K562 (cell line): Measurements from ENCODE around the gene SGSM2. TPM values are rescaled to one million over a fixed set of nuclear protein-coding genes. Genes with fewer than 3 reads are reported as not detected.

ENCODE experiments used
- CHD2 ChIP-seq: IDR thresholded peaks from 2 replicates; pipeline ENCODE4 v1.6.1; 2011; ENCODE audit warnings: low read depth, low read length
- CREM ChIP-seq: IDR thresholded peaks from 2 replicates; pipeline ENCODE4 v1.6.1; 2014; ENCODE audit warnings: antibody characterized with exemption, low read depth
- CXXC5 ChIP-seq: fragments of 250-450 bp; sonication (Bioruptor Pico); IDR thresholded peaks from 2 replicates; pipeline ENCODE4 v1.8.0; 2022; ENCODE audit warnings: inconsistent platforms, mild to moderate bottlenecking, moderate library complexity
- E2F3 ChIP-seq: fragments of 250-450 bp; sonication (Bioruptor Pico); IDR thresholded peaks from 2 replicates; pipeline ENCODE4 v1.4.0; 2020; ENCODE audit warnings: mild to moderate bottlenecking
- E2F6 ChIP-seq, 2 experiments: IDR thresholded peaks; 2 replicates each; pipeline ENCODE4 v1.6.1; 2011; ENCODE audit warnings: borderline replicate concordance in 1 of 2, control low read depth in 1 of 2, low read depth in 1 of 2, low read length in 1 of 2, mild to moderate bottlenecking in 1 of 2, mixed read lengths in 1 of 2, moderate library complexity in 1 of 2; ENCODE audit not compliant: insufficient read depth in 1 of 2, insufficient read length in 1 of 2, poor library complexity in 1 of 2, severe bottlenecking in 1 of 2; ENCODE audit errors: extremely low read depth in 1 of 2
- EP300 ChIP-seq: IDR thresholded peaks from 2 replicates; pipeline ENCODE4 v1.6.1; 2012; ENCODE audit warnings: low read length, improper control_type of control experiment
- ESRRA ChIP-seq: fragments of 450-650 bp; IDR thresholded peaks from 2 replicates; pipeline ENCODE4 v1.6.1; 2014; ENCODE audit warnings: low read depth, mild to moderate bottlenecking, moderate library complexity, borderline replicate concordance
- GATAD2B ChIP-seq: fragments of 450-650 bp; IDR thresholded peaks from 2 replicates; pipeline ENCODE4 v1.6.1; 2017; ENCODE audit warnings: mild to moderate bottlenecking, borderline replicate concordance
- GTF2E2 ChIP-seq: fragments of 200-800 bp; sonication (Bioruptor generic); IDR thresholded peaks from 2 replicates; pipeline ENCODE4 v1.6.1; 2016; ENCODE audit warnings: missing genetic modification characterization, missing compliant biosample characterization
- KLF1 ChIP-seq: fragments of 450-650 bp; IDR thresholded peaks from 2 replicates; pipeline ENCODE4 v1.6.1; 2016; ENCODE audit warnings: missing genetic modification characterization, missing compliant biosample characterization
- KLF13 ChIP-seq: fragments of 450-650 bp; IDR thresholded peaks from 2 replicates; pipeline ENCODE4 v1.6.1; 2016; ENCODE audit warnings: missing genetic modification characterization, low read depth, mild to moderate bottlenecking, missing compliant biosample characterization, moderate library complexity, borderline replicate concordance
- NRF1 ChIP-seq, 2 experiments: fragments of 450-650 bp; IDR thresholded peaks in 1 of 2; conservative IDR thresholded peaks in 1 of 2; 2 replicates each; pipeline ENCODE4 v1.6.1; 2014; ENCODE audit warnings: mild to moderate bottlenecking in 2 of 2
- PHF8 ChIP-seq: fragments of 200-600 bp; sonication (generic); IDR thresholded peaks from 2 replicates; pipeline ENCODE4 v1.6.1; 2012; ENCODE audit warnings: mixed run types, mild to moderate bottlenecking, inconsistent platforms, low read length, moderate library complexity, borderline replicate concordance
- RAD51 ChIP-seq: fragments of 450-650 bp; IDR thresholded peaks from 2 replicates; pipeline ENCODE4 v1.7.1; 2016; ENCODE audit warnings: low read depth, mild to moderate bottlenecking, borderline replicate concordance
- SAFB ChIP-seq: fragments of 200-400 bp; formaldehyde crosslinking; IDR thresholded peaks from 2 replicates; pipeline ENCODE4 v1.6.1; 2017; ENCODE audit warnings: low read depth, low read length, borderline replicate concordance
- SIN3A ChIP-seq, 2 experiments: fragments of 150-350 bp in 1 of 2; IDR thresholded peaks; 2 replicates each; pipeline ENCODE4 v1.6.1; 2011 to 2016; ENCODE audit warnings: borderline replicate concordance in 2 of 2, low read depth in 2 of 2, low read length in 2 of 2, mild to moderate bottlenecking in 2 of 2, moderate library complexity in 2 of 2; ENCODE audit not compliant: control insufficient read depth in 1 of 2
- SREBF1 ChIP-seq: fragments of 150-350 bp; IDR thresholded peaks from 2 replicates; pipeline ENCODE4 v1.6.1; 2014; ENCODE audit warnings: antibody characterized with exemption, low read depth, low read length, borderline replicate concordance
- ZFP30 ChIP-seq: fragments of 250-450 bp; sonication (Bioruptor Pico); IDR thresholded peaks from 2 replicates; pipeline ENCODE4 v1.8.0; 2022; ENCODE audit warnings: moderate library complexity, mild to moderate bottlenecking, inconsistent platforms, borderline replicate concordance
- ZNF740 ChIP-seq, 3 experiments: fragments of 200-800 bp in 1 of 3; sonication (Bioruptor generic) in 1 of 3; sonication (generic) in 1 of 3; formaldehyde crosslinking in 1 of 3; IDR thresholded peaks; 2 replicates each; pipeline versions ENCODE4 v1.6.1 to v1.8.0; 2016 to 2022; ENCODE audit warnings: mild to moderate bottlenecking in 2 of 3, missing compliant biosample characterization in 2 of 3, missing genetic modification characterization in 2 of 3, missing genetic modification reagents in 1 of 3
- ZNF766 ChIP-seq: fragments of 200-800 bp; sonication (Bioruptor generic); conservative IDR thresholded peaks from 2 replicates; pipeline ENCODE4 v1.6.1; 2016; ENCODE audit warnings: missing genetic modification characterization, missing compliant biosample characterization
- polyA plus RNA-seq, 8 experiments: library from polyadenylated mRNA; depleted of rRNA in 4 of 8; stranded (reverse) in 5 of 8; unstranded in 3 of 8; fragments of >200 nt; fragmentation: Nextera tagmentation in 2 of 8; fragmentation: Illumina TruSeq in 1 of 8; extraction: Ambion mirVana in 2 of 8; extraction: Trizol in 1 of 8; gene quantifications; 2 replicates each; pipeline versions ENCODE4 v1.2.1 to v1.2.3, GENCODE V29; 2011 to 2014; ENCODE audit warnings: inconsistent platforms in 1 of 8, missing spikeins in 1 of 8
- total RNA-seq, 7 experiments: library from RNA; depleted of rRNA in 6 of 7; stranded (reverse); fragments of >200 nt in 6 of 7; fragmentation: Illumina TruSeq in 2 of 7; extraction: Trizol in 2 of 7; gene quantifications; 2 replicates each; pipeline versions ENCODE4 v1.2.1 to v1.2.3, GENCODE V29; 2011 to 2021; ENCODE audit warnings: low replicate concordance in 1 of 7
- TF ChIP-seq, protein P1 (sequence below): sonication (generic); formaldehyde crosslinking; IDR thresholded peaks from 2 replicates; pipeline ENCODE4 v1.9.0; 2022; ENCODE audit warnings: mild to moderate bottlenecking, missing genetic modification reagents
- TF ChIP-seq, protein P2 (sequence below): IDR thresholded peaks from 2 replicates; pipeline ENCODE4 v1.6.1; 2014; ENCODE audit warnings: antibody characterized with exemption

Gene SGSM2
- total and polyA plus RNA-seq, 9 of the 15 experiments (the other 6 are each of a cell fraction or from before 2014, with no cell fraction given), result 0.20 to 26.3 (median 14.8) TPM

DNA sequence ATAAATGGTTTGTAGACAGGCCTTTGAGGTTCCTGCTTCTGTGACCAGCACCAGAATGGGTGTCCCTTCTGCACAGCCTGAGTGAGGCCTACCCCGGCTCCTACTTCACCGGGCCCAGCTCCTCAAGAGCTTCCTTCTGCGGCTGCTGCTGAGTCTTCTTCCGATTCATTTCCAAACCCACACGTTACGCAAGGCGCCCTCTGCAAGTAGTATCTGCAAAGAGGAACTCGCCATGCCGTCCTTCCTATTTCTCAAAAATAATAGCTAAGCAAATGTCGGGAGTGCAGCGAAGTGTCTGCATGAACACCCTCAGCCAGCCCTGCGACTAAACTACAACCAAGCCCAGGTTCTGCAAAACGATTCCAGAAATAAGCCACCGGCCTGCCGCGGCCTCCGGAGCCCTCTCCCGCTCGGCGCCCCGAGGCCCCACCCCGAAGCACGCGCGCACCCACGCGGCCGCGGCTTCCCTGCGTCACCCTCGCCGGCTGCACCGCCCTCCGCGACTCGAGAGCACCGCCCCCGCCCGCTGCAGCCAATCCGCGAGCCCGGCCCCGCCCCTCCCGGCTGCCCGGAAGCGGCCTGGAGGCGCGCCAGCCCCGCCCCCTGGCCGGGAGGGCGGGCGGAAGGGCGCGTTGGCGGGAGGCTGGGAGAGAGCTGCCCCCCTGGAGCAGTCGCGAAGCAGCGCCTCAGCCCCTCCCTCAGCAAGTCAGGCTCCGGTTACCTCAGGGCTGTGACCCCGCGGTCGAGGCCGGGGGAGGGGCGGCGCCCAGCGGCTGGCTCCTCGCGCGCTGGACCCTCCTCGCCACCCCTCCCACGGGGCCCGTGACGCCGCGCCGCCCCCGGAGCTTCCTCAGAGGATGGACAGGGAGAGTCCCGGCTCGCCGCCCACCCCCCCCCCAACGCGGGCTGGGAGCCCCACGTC is 55.2 kb downstream of the SGSM2 start (continued):
- TF ChIP-seq SREBF1, result no peak
- TF ChIP-seq CXXC5, result peak; percentile 59
- peak; percentile 29; the same call in 1 of the 2 replicates for TF ChIP-seq KLF13
- no peak for TF ChIP-seq ZNF740 (CRISPR knock-in tag; IDR thresholded peaks at IDR 0.05)
- peak in 1 of 2 experiments; percentile 65; a peak in 1 of 4 replicates for TF ChIP-seq ZNF740 (tag; IDR thresholded peaks at IDR 0.05)
- TF ChIP-seq GTF2E2 (tag), result no peak
- TF ChIP-seq, protein P1, sequence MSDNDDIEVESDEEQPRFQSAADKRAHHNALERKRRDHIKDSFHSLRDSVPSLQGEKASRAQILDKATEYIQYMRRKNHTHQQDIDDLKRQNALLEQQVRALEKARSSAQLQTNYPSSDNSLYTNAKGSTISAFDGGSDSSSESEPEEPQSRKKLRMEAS, result peak; percentile 71
- TF ChIP-seq, protein P2, sequence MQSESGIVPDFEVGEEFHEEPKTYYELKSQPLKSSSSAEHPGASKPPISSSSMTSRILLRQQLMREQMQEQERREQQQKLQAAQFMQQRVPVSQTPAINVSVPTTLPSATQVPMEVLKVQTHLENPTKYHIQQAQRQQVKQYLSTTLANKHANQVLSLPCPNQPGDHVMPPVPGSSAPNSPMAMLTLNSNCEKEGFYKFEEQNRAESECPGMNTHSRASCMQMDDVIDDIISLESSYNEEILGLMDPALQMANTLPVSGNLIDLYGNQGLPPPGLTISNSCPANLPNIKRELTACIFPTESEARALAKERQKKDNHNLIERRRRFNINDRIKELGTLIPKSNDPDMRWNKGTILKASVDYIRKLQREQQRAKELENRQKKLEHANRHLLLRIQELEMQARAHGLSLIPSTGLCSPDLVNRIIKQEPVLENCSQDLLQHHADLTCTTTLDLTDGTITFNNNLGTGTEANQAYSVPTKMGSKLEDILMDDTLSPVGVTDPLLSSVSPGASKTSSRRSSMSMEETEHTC, result peak; percentile 37; the same call in 1 of the 2 replicates
- peak; percentile 68 to 74; a peak in 3 of 4 replicates for TF ChIP-seq NRF1 (conservative IDR thresholded peaks at IDR 0.05 in 1 of 2, IDR thresholded peaks at IDR 0.05 in 1 of 2)
- TF ChIP-seq EP300, result peak; percentile 26; the same call in 1 of the 2 replicates
- TF ChIP-seq SAFB, result peak; percentile 94
- TF ChIP-seq CHD2, result peak; percentile 19; the same call in 1 of the 2 replicates
- no peak for TF ChIP-seq ZNF766
- no peak for TF ChIP-seq ZFP30
- TF ChIP-seq E2F6 (IDR thresholded peaks at IDR 0.05; ENCODE audit: borderline replicate concordance in 1 of 2, extremely low read depth in 1 of 2, insufficient read depth in 1 of 2, insufficient read length in 1 of 2, low read depth in 1 of 2, low read length in 1 of 2, poor library complexity in 1 of 2, severe bottlenecking in 1 of 2), result peak; percentile 61 to 87
- TF ChIP-seq E2F3 (CRISPR knock-in tag), result 0 out of 2 replicates have a peak, but pooled peaks have one; percentile 24
- no peak for TF ChIP-seq RAD51
- 0 out of 2 replicates have a peak, but pooled peaks have one; percentile 62 for TF ChIP-seq GATAD2B
- TF ChIP-seq ESRRA, result 0 out of 2 replicates have a peak, but pooled peaks have one; percentile 13
- peak; percentile 57; the same call in 1 of the 2 replicates for TF ChIP-seq PHF8
- peak; percentile 81 for TF ChIP-seq KLF1 (tag)
- TF ChIP-seq CREM, result peak; percentile 67
- 0 out of 4 replicates have a peak, but pooled peaks of 1 of the 2 experiments have one; percentile 43 for TF ChIP-seq SIN3A (IDR thresholded peaks at IDR 0.05; ENCODE audit: borderline replicate concordance in 2 of 2, control insufficient read depth in 1 of 2, low read depth in 2 of 2, low read length in 2 of 2)
